GM18499 (cell line): ENCODE data around the gene MX2.

Experiments used
- ATAC-seq: cut with Tn5 transposase; IDR thresholded peaks from one replicate; pipeline ENCODE4 v1.9.1; 2021; ENCODE audit warnings: moderate number of reproducible peaks; ENCODE audit not compliant: insufficient read depth, unreplicated experiment

The MX2 gene

DNA sequence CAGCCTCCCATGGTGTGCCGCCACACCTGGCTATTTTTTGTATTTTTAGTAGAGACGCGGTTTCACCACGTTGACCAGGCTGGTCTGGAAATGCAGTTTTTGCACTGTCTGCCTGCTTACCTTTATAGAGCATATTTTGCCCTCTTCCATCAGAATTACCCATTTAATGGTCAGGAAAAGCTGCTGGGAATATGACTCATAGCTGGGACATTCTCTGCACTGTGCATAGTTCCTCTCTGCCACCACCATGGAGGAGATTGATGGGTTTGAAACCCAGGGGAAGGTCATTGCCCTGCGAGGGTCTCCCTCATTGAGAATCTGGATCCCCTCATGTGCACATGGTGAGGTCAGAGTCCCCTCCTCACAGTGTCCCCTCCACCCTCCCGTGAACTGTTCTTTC is 96.3 kb downstream of the MX2 start:
- no peak for ATAC-seq

DNA sequence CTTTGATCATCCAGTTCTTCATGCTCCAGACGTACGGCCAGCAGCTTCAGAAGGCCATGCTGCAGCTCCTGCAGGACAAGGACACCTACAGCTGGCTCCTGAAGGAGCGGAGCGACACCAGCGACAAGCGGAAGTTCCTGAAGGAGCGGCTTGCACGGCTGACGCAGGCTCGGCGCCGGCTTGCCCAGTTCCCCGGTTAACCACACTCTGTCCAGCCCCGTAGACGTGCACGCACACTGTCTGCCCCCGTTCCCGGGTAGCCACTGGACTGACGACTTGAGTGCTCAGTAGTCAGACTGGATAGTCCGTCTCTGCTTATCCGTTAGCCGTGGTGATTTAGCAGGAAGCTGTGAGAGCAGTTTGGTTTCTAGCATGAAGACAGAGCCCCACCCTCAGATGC is 96.7 kb downstream of the MX2 start:
- ATAC-seq, result no peak
